Activated T-cell treated with anti-CD3 and anti-CD28 coated beads, Interleukin-2, amount 50 U/mL, for 48 hours (primary cell): Measurements from ENCODE around the gene RFLNA.
"Not testable (repeated sequence)": the region's sequence is repeated elsewhere in the genome, so short reads cannot be mapped to it uniquely, and the experiment has no call there.

Experiments
- DNase-seq, 2 experiments: peaks; one replicate each; pipeline ENCODE4 v3.0.0-alpha.2; 2020

Gene RFLNA

GRCh38 chr12:124284368-124284767 lies 10.5 kb upstream of the RFLNA start:
- DNase-seq: no peak

GRCh38 chr12:124286414-124286813 lies 8.5 kb upstream of the RFLNA start:
- DNase-seq: no peak

- no peak for DNase-seq
Observed at GRCh38 chr12:124286971-124287370, 7.9 kb upstream of the RFLNA start.

DNA sequence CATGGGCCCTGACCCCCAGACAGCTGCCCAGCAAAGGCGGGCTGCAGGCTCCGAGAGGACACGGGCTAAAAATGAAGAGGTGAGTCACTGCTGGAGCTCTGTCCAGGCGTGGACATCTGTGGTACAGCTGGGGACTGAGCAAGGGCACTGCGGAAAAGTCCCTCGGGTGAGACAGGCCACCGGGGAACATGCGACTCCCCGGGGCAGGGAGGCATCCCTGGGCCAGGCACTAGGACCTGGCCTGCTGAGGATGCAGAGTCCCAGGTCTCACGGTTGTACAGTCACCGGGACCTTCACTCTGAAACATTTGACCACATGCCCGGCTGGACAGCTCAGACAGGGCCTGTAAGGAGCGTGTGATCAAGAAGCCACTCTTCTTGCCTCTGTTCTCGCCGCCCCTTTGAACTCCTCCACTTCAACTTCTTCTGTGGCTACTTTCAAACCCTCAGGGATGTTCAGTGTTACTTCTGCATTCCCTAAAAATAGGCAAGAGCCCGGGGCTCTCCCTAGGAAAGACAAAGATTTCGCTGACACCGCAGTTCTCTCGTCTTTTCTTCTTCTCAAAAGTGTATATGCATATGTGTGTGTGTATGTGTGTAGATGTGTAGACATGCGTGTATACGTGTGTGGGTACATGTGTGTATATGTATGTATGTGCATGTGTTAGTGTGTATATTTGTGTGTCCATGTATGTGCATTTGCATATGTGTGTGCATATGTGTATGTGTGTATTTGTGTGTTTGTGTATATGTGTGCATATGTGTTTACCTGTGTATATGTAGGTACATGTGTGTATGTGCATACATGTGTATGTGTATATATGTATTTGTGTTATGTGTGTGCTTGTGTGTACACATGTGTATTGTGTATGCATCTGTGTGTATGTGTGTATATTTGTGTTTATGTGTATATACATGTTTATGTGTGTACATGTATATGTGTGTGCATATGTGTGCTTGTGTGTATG lies 5.0 kb upstream of the RFLNA start:
- no peak for DNase-seq

DNA sequence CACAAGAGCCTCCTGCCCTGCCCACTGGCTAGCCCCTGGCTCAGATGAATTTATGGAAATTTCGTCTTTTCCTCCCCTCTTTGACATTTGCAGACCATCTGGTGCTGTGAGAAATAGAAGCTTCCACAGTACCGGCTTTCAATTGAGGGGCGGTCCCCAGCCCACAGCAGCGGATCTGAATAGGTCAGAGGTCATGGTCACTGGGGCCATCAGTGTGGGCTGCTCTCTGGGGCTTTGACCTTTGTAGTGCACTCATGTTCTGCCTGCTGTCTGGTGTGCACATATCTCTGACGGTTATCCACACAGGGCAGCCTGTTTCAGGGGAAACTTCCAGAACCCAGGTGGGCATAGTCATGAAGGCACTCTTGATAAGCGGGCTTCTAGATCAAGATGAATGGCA lies 2.5 kb upstream of the RFLNA start:
- no peak for DNase-seq

DNA sequence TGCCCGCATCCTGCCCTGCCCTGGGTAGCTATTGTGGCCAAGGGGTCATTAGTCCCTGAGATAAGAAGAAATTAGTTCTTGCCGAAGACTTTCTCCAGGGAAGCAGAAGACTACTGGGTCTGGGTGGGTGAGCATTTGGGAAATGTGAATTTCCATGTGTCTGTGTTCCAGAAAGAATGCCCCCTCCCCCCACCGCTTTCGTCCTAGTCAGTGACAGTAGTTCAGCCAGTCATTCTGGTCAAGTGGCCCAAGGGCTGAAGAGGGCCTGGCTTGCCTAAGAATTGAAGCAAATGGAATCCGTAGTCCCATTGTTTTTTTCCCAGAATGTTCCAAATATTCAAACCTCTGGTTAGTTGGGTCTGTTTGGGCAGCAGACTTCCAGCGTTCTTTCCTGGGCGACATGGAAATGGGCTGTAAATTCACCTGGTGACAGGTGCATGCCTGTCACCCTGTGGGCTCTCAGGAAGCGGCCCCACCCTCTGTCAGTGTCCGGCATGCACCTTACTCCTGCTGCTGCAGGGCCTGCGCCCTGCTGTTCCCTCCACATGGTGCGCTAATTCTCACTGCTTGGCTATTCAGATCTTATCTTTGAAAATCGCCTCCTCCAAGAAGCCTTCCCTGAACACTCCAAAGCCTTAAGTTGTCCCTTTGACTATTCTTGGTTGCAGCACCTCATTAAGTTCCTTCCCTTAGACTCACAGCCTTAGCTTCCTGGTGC lies 1.4 kb upstream of the RFLNA start:
- no peak for DNase-seq

GRCh38 chr12:124295431-124296058 lies 652 bp downstream of the RFLNA start:
- DNase-seq: no peak

DNA sequence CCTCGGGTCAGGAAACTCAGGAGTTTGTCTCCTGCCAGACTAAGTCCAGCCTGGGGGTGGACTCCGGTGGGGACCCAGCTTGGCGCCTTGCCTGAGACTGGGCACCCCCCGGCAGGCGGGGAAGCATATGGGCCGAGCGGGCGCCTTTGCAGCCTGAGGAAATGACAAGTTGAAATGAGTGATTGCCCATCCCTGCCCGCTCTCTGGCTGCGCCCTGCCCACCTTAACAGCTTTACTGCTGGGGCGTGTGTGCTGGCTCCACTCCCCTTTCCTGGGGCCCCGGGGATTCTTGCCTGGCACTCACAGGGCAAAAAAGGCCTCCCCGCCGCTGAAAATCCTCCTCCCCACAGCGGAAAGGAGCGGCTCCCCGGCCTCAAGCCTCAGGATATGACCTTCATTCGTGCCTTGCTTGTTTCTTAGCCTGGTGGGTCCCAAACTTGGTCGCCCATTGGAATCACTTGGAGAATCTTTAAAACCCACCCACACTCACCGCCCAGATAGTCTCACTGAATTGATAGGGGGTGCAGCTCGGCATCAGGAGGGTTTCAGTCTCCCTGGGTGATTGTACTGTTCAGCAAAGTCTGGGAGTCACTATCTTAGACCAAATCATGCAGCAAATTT lies 1.5 kb downstream of the RFLNA start:
- DNase-seq: no peak

GRCh38 chr12:124296916-124297351 lies 2.0 kb downstream of the RFLNA start:
- no peak for DNase-seq

DNA sequence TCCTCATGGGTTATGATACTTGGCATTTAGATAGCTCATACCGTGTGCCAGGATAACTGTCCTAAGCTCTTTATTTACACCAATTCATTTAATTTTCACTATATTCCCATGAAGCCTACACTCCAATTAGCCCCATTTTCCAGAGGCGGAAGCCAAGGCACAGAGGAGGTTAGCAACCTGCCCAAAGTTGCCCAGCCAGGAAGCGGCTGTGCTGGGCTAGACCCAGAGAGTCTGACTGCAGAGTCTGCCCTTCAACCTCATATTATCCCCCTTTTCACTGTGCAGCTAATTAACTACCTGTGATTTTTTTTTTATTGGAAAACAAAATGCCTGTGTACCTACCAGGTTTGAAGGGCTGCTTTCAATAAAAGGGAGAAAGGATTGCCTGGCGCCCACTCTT lies 2.5 kb downstream of the RFLNA start:
- no peak for DNase-seq

DNA sequence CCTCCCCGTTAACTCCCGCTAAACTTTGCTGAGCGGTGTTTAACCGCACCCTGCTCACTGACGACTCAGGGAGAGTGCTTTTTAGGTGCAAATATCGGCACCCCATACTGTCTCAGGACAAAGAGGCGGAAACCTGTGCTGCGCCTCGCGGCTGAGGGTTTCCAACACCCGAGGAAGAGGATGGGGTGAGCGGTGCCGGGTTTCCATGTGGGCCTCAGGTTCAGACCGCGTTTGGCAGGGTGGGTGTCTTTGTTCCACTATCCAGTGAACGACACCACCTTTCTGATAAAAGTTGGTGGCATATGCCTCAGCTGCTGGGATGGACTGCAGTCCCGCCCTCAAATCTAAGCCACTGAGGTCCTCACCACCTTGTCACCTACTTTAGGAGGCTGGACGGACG lies 3.0 kb downstream of the RFLNA start:
- no peak for DNase-seq

- DNase-seq: no peak
Observed at GRCh38 chr12:124298685-124299410, 4.0 kb downstream of the RFLNA start.

DNA sequence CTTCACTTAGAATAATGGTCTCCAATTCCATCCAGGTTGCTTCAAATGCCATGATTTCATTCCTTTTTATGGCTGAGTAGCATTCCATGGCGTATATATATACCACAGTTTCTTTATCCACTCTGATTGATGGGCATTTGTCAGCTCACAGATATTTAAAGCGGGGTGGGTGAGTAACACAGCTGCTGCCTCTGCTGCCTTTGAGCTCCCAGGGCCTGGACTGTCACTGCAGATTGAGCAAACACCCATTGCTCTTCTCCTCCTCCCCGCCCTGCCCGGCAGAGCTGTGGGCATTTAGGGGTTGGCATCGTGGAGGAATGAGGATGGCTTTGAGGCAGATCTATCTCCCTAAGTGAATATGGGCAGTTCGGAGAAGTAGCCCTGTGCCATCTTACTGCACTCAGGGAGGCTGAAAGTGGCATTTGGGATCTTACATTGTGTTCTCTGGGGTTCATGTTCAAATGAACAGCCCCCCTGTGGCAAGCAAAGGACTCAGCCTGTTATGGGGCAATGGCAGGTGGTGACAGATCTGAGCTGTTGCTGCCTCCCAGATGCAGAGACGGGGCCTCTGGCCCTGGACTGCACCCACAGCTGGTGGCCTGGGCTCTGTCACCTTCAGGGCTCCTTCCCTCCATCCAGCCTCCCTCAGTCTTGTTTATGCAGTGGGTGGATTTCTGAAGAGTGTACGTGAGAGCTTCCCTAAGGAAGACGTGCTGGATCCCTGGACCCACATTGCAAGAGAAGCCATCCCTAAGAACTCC lies 4.9 kb downstream of the RFLNA start:
- DNase-seq: no peak

DNA sequence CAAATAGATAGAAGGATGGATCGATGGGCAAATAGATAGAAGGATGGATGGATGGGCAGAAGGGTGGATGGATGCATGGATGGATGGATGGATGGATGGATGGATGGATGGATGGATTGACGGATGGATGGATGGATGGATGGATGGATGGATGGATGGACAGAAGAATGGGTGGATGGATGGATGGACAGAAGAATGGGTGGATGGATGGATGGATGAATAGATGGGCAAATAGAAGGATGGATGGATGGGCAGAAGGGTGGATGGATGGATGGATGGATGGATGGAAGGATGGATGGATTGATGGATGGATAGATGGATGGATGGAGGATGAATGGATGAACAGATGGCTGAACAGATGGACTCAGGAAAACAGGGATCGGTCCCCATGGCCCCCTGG lies 5.8 kb downstream of the RFLNA start:
- DNase-seq: not testable (repeated sequence)

DNA sequence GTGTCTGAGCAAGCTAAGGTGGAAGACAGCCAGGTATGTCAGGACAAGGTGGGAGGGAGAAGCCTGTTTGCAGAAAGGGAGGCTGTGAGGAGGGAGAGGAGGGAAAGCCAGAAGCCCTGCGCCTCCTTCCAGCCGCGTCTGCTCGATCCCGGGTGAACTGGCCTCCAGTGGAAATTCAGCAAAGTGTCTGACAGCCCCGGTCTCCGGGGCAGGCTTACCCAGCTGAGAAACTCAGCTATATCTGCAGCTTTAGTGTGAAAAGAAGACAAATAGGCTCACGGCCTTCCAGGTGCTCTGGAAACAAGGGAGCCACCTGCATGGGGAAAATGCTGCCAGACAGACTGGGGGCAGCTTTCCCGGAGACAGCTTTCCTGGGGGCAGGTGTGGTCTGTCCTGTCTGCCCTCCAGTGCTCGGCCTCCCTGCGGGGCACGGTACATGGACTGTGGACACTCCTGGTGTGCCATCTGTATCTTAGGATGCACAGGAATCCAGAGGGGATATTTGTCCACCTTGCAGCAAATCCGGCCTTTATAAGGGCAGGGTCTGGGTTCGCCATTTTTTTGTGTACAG lies 6.3 kb downstream of the RFLNA start:
- no peak for DNase-seq

DNA sequence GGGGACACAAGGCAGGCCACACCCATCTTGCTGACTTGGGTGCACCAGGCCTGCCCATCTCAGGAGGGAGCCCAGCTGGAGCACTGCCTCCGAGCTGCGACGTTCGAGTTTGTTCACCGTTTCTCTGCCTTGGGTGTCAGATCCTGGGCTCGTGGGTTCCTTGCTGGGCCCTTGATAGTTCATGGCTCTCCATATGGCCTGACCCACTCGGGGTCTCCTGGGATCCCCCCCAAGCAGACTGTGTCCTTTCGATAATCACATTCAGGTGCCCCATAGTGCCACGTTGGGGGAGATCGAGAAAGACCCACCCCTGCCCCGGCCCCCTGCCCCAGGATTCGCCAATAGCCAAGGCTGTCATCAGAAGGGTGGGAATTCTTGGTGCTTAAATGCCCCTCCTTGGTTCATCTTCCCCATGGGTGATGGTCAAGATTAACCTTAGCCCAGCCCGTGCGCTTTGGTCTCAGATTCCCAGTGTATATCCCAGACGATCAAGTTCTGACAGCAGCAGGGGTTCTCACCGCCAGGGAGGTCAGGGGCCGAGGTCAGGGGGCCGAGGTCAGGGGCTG lies 7.4 kb downstream of the RFLNA start:
- no peak for DNase-seq

DNA sequence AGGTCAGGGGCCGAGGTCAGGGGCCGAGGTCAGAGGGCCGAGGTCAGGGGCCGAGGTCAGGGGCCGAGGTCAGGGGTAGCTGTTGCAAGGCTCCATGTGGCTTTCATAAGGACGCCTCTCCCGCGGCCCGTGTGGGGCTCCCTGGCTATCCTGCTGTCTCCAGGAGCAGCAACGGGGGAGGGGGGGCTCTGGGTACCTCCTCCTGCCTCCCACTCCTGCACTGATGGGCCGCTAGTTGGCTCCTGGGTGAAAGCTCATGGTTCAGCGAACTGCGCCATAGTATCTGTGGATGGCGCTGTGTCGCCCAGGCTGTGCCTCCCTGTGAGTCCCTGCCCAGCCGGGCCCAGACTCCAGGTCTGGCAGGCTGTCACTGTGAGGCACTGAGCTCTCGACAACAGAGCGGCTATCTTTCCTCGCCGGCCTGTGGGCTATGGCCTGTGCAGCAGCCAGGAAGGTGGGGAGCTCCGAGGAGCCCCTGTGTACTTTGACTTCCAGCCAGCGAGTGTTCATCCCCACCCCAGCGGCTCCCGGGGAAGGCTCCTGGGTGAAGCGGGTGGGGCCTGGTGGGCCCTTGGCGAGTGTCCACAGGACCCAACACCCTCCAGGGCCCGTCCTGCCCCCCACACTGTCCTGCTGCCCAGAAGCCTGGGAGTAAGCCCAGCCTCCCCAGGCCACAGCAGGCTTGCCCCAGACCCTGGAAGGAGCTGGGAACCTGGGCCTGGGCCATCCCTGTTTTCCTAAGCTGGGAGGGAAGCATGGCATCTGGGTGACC lies 8.1 kb downstream of the RFLNA start:
- no peak for DNase-seq

GRCh38 chr12:124303579-124304313 lies 8.9 kb downstream of the RFLNA start:
- DNase-seq: no peak

- DNase-seq: no peak
Observed at GRCh38 chr12:124304314-124304790, 9.5 kb downstream of the RFLNA start.
